ENCODE results near the gene SDK2.

SDK2 gene

DNA sequence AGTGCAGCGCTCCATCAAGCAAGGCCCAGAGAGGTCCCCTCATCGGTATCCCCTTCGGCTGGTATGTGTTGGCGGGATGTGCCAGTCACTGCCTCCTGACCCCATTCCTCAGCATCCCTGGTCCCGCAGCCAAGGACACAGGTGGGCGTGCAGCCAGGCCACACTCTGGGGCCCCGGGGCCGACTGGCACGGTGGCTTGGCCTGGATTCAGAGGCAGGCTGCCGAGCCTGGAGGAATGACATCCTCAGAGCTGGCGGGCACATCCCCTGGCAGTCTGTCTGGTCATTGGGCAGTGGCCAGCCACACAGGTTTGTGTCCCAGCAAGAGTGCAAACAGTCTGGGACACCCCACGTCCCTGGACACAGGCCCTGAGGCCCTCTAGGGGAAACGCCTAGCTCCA lies 111.1 kb downstream of the SDK2 start:
- no peak for DNase-seq (ENCODE audit: low read depth)

GRCh38 chr17:73532421-73532901 lies 111.8 kb downstream of the SDK2 start:
- no peak for DNase-seq (ENCODE audit: low read depth)

DNA sequence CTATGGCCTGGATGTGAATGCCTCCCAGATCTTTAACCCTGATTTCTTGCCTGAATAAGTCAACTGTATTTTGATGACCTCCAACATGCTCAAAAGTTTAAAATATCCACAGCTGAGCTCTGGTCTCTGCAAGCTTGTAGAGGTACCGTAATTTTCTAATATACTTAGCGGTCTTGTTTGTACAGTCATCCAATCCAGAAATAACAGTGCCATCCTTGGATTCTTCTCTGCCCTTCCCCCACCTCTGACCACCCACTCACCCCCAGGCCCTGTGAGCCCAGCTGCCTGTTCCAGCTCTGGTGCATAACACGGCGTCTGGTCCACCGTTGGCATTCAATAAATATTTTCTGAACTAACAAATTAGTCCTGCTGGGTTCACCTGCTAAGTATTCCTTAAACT lies 113.1 kb downstream of the SDK2 start:
- no peak for DNase-seq (ENCODE audit: low read depth)

DNA sequence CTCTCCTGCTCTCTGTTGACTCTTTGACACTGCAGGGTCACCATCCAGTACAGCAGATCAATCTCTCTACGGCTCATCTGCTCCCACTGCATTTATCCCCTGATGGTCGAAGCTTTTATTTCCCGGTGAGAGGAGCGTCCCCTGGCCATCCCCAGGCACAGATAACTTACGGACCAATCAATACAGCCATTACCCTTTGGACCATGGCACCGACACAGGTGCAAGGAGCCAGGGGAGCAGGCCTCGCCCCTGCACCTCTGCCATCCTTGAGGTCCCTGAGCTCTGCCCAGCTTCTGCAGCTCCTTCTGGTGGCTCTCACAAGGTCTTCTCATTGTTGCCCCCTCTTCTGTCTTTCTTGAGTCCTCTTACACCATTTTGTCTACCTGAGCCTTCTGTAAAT lies 115.6 kb downstream of the SDK2 start:
- DNase-seq (ENCODE audit: low read depth) = no peak

DNA sequence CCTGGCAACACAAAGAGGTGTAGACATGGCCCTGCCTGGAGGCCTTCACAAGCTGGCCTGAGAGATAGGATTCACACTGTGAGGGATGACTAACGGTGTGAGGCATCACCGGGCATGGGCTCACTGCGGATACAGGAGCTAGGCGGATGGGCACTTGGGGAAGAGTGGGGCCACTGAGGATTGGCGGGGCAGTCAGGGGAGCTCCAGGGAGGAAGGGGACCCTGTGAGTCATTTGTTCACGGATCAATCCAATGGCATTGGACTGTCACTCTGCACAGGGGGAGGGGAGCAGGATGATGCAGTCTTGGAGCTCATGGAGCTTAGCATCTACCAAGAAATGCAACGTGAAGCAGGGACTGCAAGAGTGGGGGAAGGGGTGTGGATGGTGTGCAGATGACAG lies 117.3 kb downstream of the SDK2 start:
- no peak for DNase-seq (ENCODE audit: low read depth)

GRCh38 chr17:73524941-73525679 lies 119.1 kb downstream of the SDK2 start:
- no peak for DNase-seq (ENCODE audit: low read depth)

GRCh38 chr17:73522696-73523095 lies 121.5 kb downstream of the SDK2 start:
- no peak for DNase-seq (ENCODE audit: low read depth)

GRCh38 chr17:73522107-73522506 lies 122.1 kb downstream of the SDK2 start:
- DNase-seq (ENCODE audit: low read depth) = no peak

GRCh38 chr17:73521376-73521775 lies 122.9 kb downstream of the SDK2 start:
- no peak for DNase-seq (ENCODE audit: low read depth)

- DNase-seq (ENCODE audit: low read depth) = no peak
Measured at GRCh38 chr17:73520369-73520761, 123.9 kb downstream of the SDK2 start.

- DNase-seq (ENCODE audit: low read depth) = no peak
Measured at GRCh38 chr17:73519714-73520368, 124.4 kb downstream of the SDK2 start.

GRCh38 chr17:73519011-73519410 lies 125.2 kb downstream of the SDK2 start:
- DNase-seq (ENCODE audit: low read depth) = no peak

DNA sequence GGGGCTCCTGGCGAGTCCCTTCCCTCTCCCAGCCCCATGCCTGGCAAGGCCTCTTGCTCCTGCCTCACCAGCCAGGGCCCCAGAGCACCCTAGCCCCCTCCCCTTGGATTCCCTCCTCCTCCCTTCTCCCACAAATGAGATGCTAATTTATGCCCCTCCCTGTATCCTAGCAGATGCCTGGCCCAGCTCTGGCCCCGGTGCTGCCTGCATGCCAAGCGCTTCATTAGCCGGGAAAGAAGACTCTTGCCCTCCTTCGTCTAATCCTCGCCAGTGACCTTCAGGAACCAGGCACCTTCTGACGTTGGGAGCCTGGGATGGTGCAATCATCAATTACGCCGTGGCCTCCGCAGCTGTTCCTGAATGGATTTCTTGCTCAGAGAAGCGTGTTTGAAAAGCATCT lies 127.8 kb downstream of the SDK2 start:
- no peak for DNase-seq (ENCODE audit: low read depth)

DNA sequence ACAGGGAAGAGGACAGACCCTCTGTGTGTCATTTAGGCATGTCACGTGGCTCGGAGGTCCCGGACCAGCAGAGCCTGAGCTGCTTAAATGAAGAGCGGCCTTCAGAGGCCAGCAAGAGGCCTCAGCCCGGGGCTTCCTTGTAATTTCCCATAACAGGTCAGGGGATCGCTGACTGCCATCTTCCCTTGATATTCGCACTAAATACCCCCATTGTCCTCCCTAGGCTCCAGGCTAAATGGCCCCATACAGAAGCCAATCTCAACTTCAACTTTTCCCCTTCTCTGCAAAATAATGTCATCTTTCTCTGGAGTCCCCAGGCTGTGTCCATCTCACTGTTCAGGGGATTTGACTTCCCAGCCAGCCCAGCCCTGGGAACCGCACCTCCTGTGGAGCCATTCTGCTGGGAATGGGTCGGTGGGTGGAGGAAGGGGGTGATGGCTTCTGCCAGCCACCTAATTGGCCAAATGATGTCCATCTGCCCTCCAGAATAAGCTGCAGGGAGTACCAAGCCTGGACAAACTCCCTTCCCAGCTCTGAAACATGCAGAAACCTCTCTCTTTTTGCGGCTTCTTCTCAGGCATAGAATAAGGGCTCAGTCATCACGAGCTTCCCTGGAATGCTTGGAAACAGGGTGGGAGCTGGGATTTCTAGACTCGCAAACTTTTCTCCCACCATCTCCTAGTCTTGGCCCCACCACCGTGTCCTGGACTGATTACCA lies 129.9 kb downstream of the SDK2 start:
- DNase-seq (ENCODE audit: low read depth) = no peak

- no peak for DNase-seq (ENCODE audit: low read depth)
Measured at GRCh38 chr17:73513426-73513825, 130.8 kb downstream of the SDK2 start.

DNA sequence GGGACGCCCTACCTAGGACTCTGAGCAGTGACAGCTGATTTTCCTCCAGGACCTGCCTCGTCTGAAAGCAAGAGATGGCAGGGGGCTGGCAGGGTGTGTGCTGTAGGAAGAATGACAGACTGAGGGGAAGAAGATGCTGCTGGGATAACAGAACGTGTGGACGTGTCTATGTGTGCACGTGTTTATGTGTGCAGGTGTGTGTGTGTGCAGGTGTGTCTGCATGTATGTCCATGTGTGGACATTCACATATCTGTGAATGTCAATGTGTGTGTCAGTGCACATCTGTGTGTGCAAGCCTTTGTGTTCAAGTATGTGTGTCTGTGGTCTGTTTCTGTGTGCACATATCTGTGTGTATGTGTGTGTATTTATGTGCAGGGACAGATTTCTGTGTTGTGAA lies 132.5 kb downstream of the SDK2 start:
- no peak for DNase-seq (ENCODE audit: low read depth)

- no peak for DNase-seq (ENCODE audit: low read depth)
Measured at GRCh38 chr17:73510981-73511718, 133.1 kb downstream of the SDK2 start.

- no peak for DNase-seq (ENCODE audit: low read depth)
Measured at GRCh38 chr17:73508931-73509605, 135.2 kb downstream of the SDK2 start.

DNA sequence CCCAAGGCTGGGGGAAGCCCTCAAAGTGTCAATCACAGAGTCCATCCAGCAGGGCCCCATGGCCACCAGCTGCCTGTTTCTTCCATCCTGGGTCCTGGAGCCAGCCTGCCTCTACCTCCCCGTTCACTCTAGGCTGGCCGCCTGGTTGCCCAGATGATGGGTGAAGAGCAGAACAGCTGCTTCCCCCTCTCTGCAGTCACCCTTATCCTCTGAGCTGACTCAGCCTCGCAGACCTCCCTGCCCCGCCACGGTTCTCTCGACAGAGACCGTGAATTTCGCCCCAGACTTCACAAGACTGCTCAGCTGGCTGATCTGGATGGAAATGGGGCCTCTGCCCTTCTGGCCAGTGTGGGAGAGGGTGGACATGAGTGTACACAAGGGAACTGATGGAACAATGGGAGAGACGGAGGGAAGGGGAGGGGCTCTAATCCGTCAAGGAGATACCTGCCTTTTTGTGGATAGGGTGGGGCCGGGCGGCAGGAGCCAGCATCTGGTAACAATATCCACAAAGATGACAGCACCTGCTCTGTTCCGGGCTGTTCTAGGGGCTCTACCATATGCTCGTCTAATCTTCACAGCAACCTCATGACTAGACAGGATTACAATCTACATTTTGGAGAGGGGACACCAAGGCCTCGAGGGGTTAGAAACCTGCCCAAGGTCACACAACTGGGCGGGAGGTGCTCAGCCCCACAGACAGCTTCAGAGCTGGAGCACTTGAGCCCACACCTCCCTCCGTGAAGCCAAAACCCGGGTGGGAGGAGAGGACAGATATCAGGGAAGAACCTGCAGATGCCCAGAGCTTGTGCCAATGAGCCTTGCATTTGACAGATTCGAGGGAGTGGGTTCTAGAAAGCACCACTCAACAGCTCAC lies 136.0 kb downstream of the SDK2 start:
- DNase-seq (ENCODE audit: low read depth) = no peak

GRCh38 chr17:73506470-73507435 lies 137.5 kb downstream of the SDK2 start:
- DNase-seq (ENCODE audit: low read depth) = no peak
